Measurements from ENCODE around the gene ZDBF2.
"Not testable (repeated sequence)": the region's sequence is repeated elsewhere in the genome, so short reads cannot be mapped to it uniquely, and the experiment has no call there.

Gene ZDBF2

GRCh38 chr2:206253125-206253776, 21.2 kb upstream of the ZDBF2 start:
- ChIA-PET POLR2A (ENCODE audit: low non-redundant PET) (no interaction called here), CTCF (no interaction called here)
- DNase-seq (ENCODE audit: low spot score), result no peak
- no peak for TF ChIP-seq CTCF (conservative IDR thresholded peaks at IDR 0.05; ENCODE audit: low read depth)
- H3K27ac ChIP-seq, result no peak overlapping the region

GRCh38 chr2:206253777-206254166, 20.7 kb upstream of the ZDBF2 start:
- ChIA-PET POLR2A (ENCODE audit: low non-redundant PET) (no interaction called here), CTCF (no interaction called here)
- no peak overlapping the region for H3K27ac ChIP-seq
- no peak for DNase-seq (ENCODE audit: low spot score)
- TF ChIP-seq CTCF (conservative IDR thresholded peaks at IDR 0.05; ENCODE audit: low read depth), result no peak

GRCh38 chr2:206255003-206255402, 19.5 kb upstream of the ZDBF2 start:
- ChIA-PET CTCF (no interaction called here), POLR2A (ENCODE audit: low non-redundant PET) (no interaction called here)
- no peak for DNase-seq (ENCODE audit: low spot score)
- no peak overlapping the region for H3K27ac ChIP-seq
- no peak for TF ChIP-seq CTCF (conservative IDR thresholded peaks at IDR 0.05; ENCODE audit: low read depth)

GRCh38 chr2:206256706-206257205, 17.7 kb upstream of the ZDBF2 start:
- POLR2A ChIA-PET (ENCODE audit: low non-redundant PET), result no interaction called here
- TF ChIP-seq CTCF (conservative IDR thresholded peaks at IDR 0.05; ENCODE audit: low read depth), result no peak

GRCh38 chr2:206257350-206257749, 17.1 kb upstream of the ZDBF2 start:
- H3K27ac ChIP-seq, result no peak overlapping the region
- no peak for TF ChIP-seq CTCF (conservative IDR thresholded peaks at IDR 0.05; ENCODE audit: low read depth)
- DNase-seq (ENCODE audit: low spot score), result no peak
- CTCF ChIA-PET, result no interaction called here
- POLR2A ChIA-PET (ENCODE audit: low non-redundant PET), result no interaction called here

More at GRCh38 chr2:206256706-206257205, 17.7 kb upstream of the ZDBF2 start:
- H3K27ac ChIP-seq, result no peak overlapping the region
- CTCF ChIA-PET, result interaction anchor here (0.6 kb wide), 1 partner anchor 308 kb away, joined by 3 read pairs; no protein-coding TSS in a partner anchor
- DNase-seq (ENCODE audit: low spot score), result no peak

GRCh38 chr2:206257861-206258260, 16.6 kb upstream of the ZDBF2 start:
- POLR2A ChIA-PET (ENCODE audit: low non-redundant PET), result no interaction called here
- DNase-seq (ENCODE audit: low spot score), result no peak
- CTCF ChIA-PET, result interaction anchor here (0.7 kb wide), 1 partner anchor 19 kb away, joined by 3 read pairs; no protein-coding TSS in a partner anchor
- H3K27ac ChIP-seq, result no peak overlapping the region
- TF ChIP-seq CTCF (conservative IDR thresholded peaks at IDR 0.05; ENCODE audit: low read depth), result no peak

- POLR2A ChIA-PET (ENCODE audit: low non-redundant PET); H3K27ac ChIP-seq; DNase-seq (ENCODE audit: low spot score): not testable (repeated sequence)
- CTCF ChIA-PET, result interaction anchor here (0.7 kb wide), 1 partner anchor 20 kb away, joined by 3 read pairs; no protein-coding TSS in a partner anchor
Observed at GRCh38 chr2:206258615-206259014, 15.8 kb upstream of the ZDBF2 start.
